H1 (cell line): ENCODE measurements around the gene VDAC2. TPM values are rescaled to one million over a fixed set of nuclear protein-coding genes. Genes with fewer than 3 reads are reported as not detected.
A peak's percentile ranks its signal among the peaks of the same experiment; 100 is the strongest.

Experiments used
- CTCF ChIA-PET: fragments of 300-600 bp; sonication (Branson Sonifier 250); formaldehyde crosslinking; loops from one replicate; lab custom pipeline; 2021; ENCODE audit not compliant: partially characterized antibody; lab: Charles Lee
- POLR2A ChIA-PET: fragments of 300-600 bp; sonication (Branson Sonifier 250); formaldehyde crosslinking; loops from one replicate; lab custom pipeline; 2021; ENCODE audit warnings: inconsistent platforms; ENCODE audit not compliant: partially characterized antibody; lab: Charles Lee
- DNase-seq, 2 experiments: peaks; one replicate each; pipeline versions ENCODE4 v3.0.0 to v3.0.0-alpha.2; 2010 to 2022; ENCODE audit warnings: low spot score in 2 of 2, low read depth in 1 of 2, mixed read lengths in 1 of 2
- FAIRE-seq: peaks from 2 replicates; lab custom pipeline; 2011; peaks lifted over from hg19 to GRCh38; lab: Jason Lieb, UNC
- H2AFZ ChIP-seq: 2 replicates; pipeline ENCODE4 v1.8.1; 2012; ENCODE audit warnings: low read length, inconsistent platforms
- H2AK5ac ChIP-seq: 2 replicates; pipeline ENCODE4 v1.6.1; 2013; ENCODE audit warnings: low read depth, low read length
- H2BK120ac ChIP-seq: replicated peaks from 2 replicates; pipeline ENCODE3; 2013; ENCODE audit warnings: low read depth, low read length, inconsistent platforms
- H2BK12ac ChIP-seq: 2 replicates; pipeline ENCODE4 v1.6.1; 2013; ENCODE audit warnings: low read depth, low read length
- H2BK15ac ChIP-seq: 2 replicates; pipeline ENCODE4 v1.6.1; 2013; ENCODE audit warnings: low read length
- H2BK20ac ChIP-seq: 2 replicates; pipeline ENCODE4 v1.6.1; 2013; ENCODE audit warnings: low read length
- H2BK5ac ChIP-seq: 2 replicates; pipeline ENCODE4 v1.6.1; 2013; ENCODE audit warnings: low read depth, low read length
- H3K14ac ChIP-seq: 2 replicates; pipeline ENCODE4 v1.6.1; 2013; ENCODE audit warnings: inconsistent platforms; ENCODE audit not compliant: insufficient read length
- H3K18ac ChIP-seq: 2 replicates; pipeline ENCODE4 v1.6.1; 2013; ENCODE audit warnings: low read length; ENCODE audit errors: extremely low read depth
- H3K23ac ChIP-seq: 2 replicates; pipeline ENCODE4 v1.6.1; 2013; ENCODE audit warnings: inconsistent platforms; ENCODE audit not compliant: insufficient read length
- H3K23me2 ChIP-seq: 2 replicates; pipeline ENCODE4 v1.6.1; 2013; ENCODE audit warnings: low read depth, low read length
- H3K27ac ChIP-seq: 2 replicates; pipeline ENCODE4 v1.6.1; 2011; ENCODE audit warnings: low read depth, low read length, inconsistent platforms
- H3K27me3 ChIP-seq, 4 experiments: replicated peaks in 1 of 4; 1 replicate in 1 of 4; 2 replicates in 3 of 4; pipeline versions ENCODE4 v1.6.1 to v1.8.1; 2011 to 2013; ENCODE audit warnings: low read length in 3 of 4, mild to moderate bottlenecking in 3 of 4, inconsistent platforms in 2 of 4, mixed read lengths in 2 of 4, moderate library complexity in 1 of 4; ENCODE audit not compliant: control insufficient read depth in 3 of 4, insufficient read depth in 3 of 4; ENCODE audit errors: extremely low read depth in 1 of 4
- H3K36me3 ChIP-seq, 4 experiments: 2 replicates each; pipeline versions ENCODE4 v1.6.1 to v1.8.1; 2011 to 2013; ENCODE audit warnings: mild to moderate bottlenecking in 4 of 4, low read length in 3 of 4, moderate library complexity in 2 of 4, control low read depth in 1 of 4, inconsistent platforms in 1 of 4; ENCODE audit not compliant: insufficient read depth in 4 of 4, control insufficient read depth in 2 of 4
- H3K4ac ChIP-seq: replicated peaks from 2 replicates; pipeline ENCODE3; 2013; ENCODE audit warnings: low read length, low read depth, mixed read lengths, inconsistent platforms; ENCODE audit not compliant: insufficient read length
- H3K4me1 ChIP-seq, 4 experiments: replicated peaks in 1 of 4; 1 replicate in 1 of 4; 2 replicates in 3 of 4; pipeline versions ENCODE4 v1.6.1 to v1.8.1; 2011 to 2013; ENCODE audit warnings: low read length in 3 of 4, inconsistent platforms in 2 of 4, mixed read lengths in 1 of 4; ENCODE audit not compliant: insufficient read depth in 4 of 4, control insufficient read depth in 3 of 4
- H3K4me2 ChIP-seq, 2 experiments: 2 replicates each; pipeline versions ENCODE4 v1.6.1 to v1.8.1; 2011 to 2013; ENCODE audit warnings: low read depth in 2 of 2, low read length in 2 of 2, control low read depth in 1 of 2, inconsistent platforms in 1 of 2, mild to moderate bottlenecking in 1 of 2; ENCODE audit not compliant: insufficient read depth in 1 of 2
- H3K4me3 ChIP-seq, 4 experiments: fragments of 200-600, 300-600 bp in 1 of 4; sonication (generic), shearing (Covaris generic), sonication (Bioruptor Twin) in 1 of 4; 2 replicates each; pipeline versions ENCODE4 v1.5.1 to v1.8.1; 2011 to 2016; ENCODE audit warnings: low read length in 4 of 4, low read depth in 3 of 4, control low read depth in 2 of 4, inconsistent platforms in 2 of 4, mild to moderate bottlenecking in 2 of 4, mixed read lengths in 1 of 4, moderate library complexity in 1 of 4; ENCODE audit not compliant: insufficient read depth in 2 of 4; ENCODE audit errors: extremely low read depth in 1 of 4
- H3K56ac ChIP-seq: replicated peaks from 2 replicates; pipeline ENCODE3; 2013; ENCODE audit warnings: low read depth, mild to moderate bottlenecking, mixed read lengths, low read length, inconsistent platforms; ENCODE audit not compliant: insufficient read length
- H3K79me1 ChIP-seq: 2 replicates; pipeline ENCODE4 v1.6.1; 2013; ENCODE audit warnings: low read depth, low read length, control low read depth
- H3K79me2 ChIP-seq, 2 experiments: 2 replicates each; pipeline versions ENCODE4 v1.6.1 to v1.8.1; 2012 to 2013; ENCODE audit warnings: low read length in 2 of 2, mild to moderate bottlenecking in 2 of 2, inconsistent platforms in 1 of 2; ENCODE audit not compliant: insufficient read depth in 2 of 2, control insufficient read depth in 1 of 2
- H3K9ac ChIP-seq, 4 experiments: replicated peaks in 1 of 4; 1 replicate in 1 of 4; 2 replicates in 3 of 4; pipeline versions ENCODE4 v1.6.1 to v1.8.1; 2011 to 2013; ENCODE audit warnings: low read depth in 3 of 4, low read length in 3 of 4, control low read depth in 2 of 4, mild to moderate bottlenecking in 2 of 4, moderate library complexity in 2 of 4, inconsistent platforms in 1 of 4; ENCODE audit errors: extremely low read depth in 1 of 4
- H3K9me3 ChIP-seq, 2 experiments: 2 replicates each; pipeline versions ENCODE4 v1.6.1 to v1.8.1; 2012 to 2013; ENCODE audit warnings: mild to moderate bottlenecking in 2 of 2, moderate library complexity in 2 of 2, control low read depth in 1 of 2, inconsistent platforms in 1 of 2, low read depth in 1 of 2, low read length in 1 of 2, mixed read lengths in 1 of 2; ENCODE audit not compliant: insufficient read depth in 2 of 2
- H4K20me1 ChIP-seq, 2 experiments: replicated peaks in 1 of 2; 2 replicates each; pipeline versions ENCODE3 to v1.8.1; 2011 to 2013; ENCODE audit warnings: inconsistent platforms in 2 of 2, low read length in 2 of 2, mild to moderate bottlenecking in 1 of 2; ENCODE audit not compliant: insufficient read depth in 2 of 2, control insufficient read depth in 1 of 2
- H4K5ac ChIP-seq: 2 replicates; pipeline ENCODE4 v1.6.1; 2013; ENCODE audit warnings: low read length, low read depth, mixed read lengths, inconsistent platforms; ENCODE audit not compliant: insufficient read length
- H4K8ac ChIP-seq: 2 replicates; pipeline ENCODE4 v1.8.0; 2013; ENCODE audit warnings: mild to moderate bottlenecking, moderate library complexity, low read length, inconsistent platforms; ENCODE audit not compliant: insufficient read depth; ENCODE audit errors: extremely low read depth
- H4K91ac ChIP-seq: replicated peaks from 2 replicates; pipeline ENCODE3; 2013; ENCODE audit warnings: low read length, mixed read lengths, inconsistent platforms; ENCODE audit not compliant: insufficient read length
- CBX5 ChIP-seq: fragments of 300-800, 300-1000 bp; sonication (generic); IDR thresholded peaks from 2 replicates; pipeline ENCODE4 v1.7.1; 2016; ENCODE audit warnings: antibody characterized with exemption, low read length, low read depth
- CHD1 ChIP-seq: IDR thresholded peaks from 2 replicates; pipeline ENCODE4 v1.6.1; 2012; ENCODE audit warnings: low read depth, low read length, improper control_type of control experiment
- HDAC6 ChIP-seq: IDR thresholded peaks from one replicate; pipeline ENCODE4 v1.7.1; 2012; ENCODE audit warnings: low read depth, mild to moderate bottlenecking, inconsistent platforms, low read length, moderate library complexity
- KDM4A ChIP-seq: IDR thresholded peaks from one replicate; pipeline ENCODE4 v1.7.1; 2012; ENCODE audit warnings: low read depth, mild to moderate bottlenecking, moderate library complexity, low read length, inconsistent platforms; ENCODE audit not compliant: severe bottlenecking
- RNF2 ChIP-seq: fragments of 200-900, 300-1000 bp; sonication (generic); IDR thresholded peaks from 2 replicates; pipeline ENCODE4 v1.7.1; 2016; ENCODE audit warnings: borderline replicate concordance, low read depth, mild to moderate bottlenecking, antibody characterized with exemption, low read length; ENCODE audit not compliant: poor library complexity, severe bottlenecking; ENCODE audit errors: missing control alignments
- RXRA ChIP-seq: IDR thresholded peaks from 2 replicates; pipeline ENCODE4 v1.6.1; 2011; ENCODE audit warnings: low read depth, mild to moderate bottlenecking, low read length, moderate library complexity; ENCODE audit not compliant: insufficient read depth
- WGBS, 2 experiments: shearing (Covaris generic) in 1 of 2; methylation state at CpG; one replicate each; pipeline versions ENCODE4 v1.1.6 to v1.1.7; 2013 to 2015; ENCODE audit warnings: low lambda C conversion rate in 2 of 2, mixed read lengths in 2 of 2, inconsistent platforms in 1 of 2, low coverage in 1 of 2, missing lambda C conversion rate in 1 of 2; ENCODE audit not compliant: insufficient replicate concordance in 2 of 2, insufficient coverage in 1 of 2, insufficient read length in 1 of 2; ENCODE audit errors: extremely low coverage in 1 of 2, missing lambda C conversion rate in 1 of 2; 5-methylcytosine and 5-hydroxymethylcytosine counted together
- long read RNA-seq, 2 experiments: library from RNA in 1 of 2; library from capped mRNA in 1 of 2; stranded (forward); transcript quantifications; one replicate each; pipeline ENCODE4 v2.0.0, GENCODE V29; 2021; ENCODE audit warnings: inconsistent platforms in 1 of 2
- polyA minus RNA-seq, 3 experiments: library from RNA; depleted of rRNA, polyadenylated mRNA; stranded (reverse); fragments of >200 nt; gene quantifications; 1 replicate in 2 of 3; 2 replicates in 1 of 3; pipeline ENCODE4 v1.2.3, GENCODE V29; 2011
- polyA plus RNA-seq, 7 experiments: library from polyadenylated mRNA; depleted of rRNA in 3 of 7; stranded (reverse) in 5 of 7; unstranded in 2 of 7; fragments of >200 nt in 5 of 7; fragments of 200-250 nt in 2 of 7; gene quantifications; 1 replicate in 5 of 7; 2 replicates in 1 of 7; 4 replicates in 1 of 7; pipeline versions ENCODE4 v1.2.1 to v1.2.3, GENCODE V29; 2011 to 2013; ENCODE audit warnings: missing spikeins in 2 of 7, mixed read lengths in 2 of 7
- total RNA-seq: library from RNA; stranded (reverse); fragmentation: NEBNext Ultra II Directional; extraction: Animal tissue kit (Norgen Biotek cat#: 25700); gene quantifications from 2 replicates; pipeline ENCODE4 v1.2.1, GENCODE V29; 2021

The VDAC2 gene
- 284 and 287 TPM in 2 replicates for total RNA-seq
- 61.8 and 89.8 TPM in 2 replicates for polyA plus RNA-seq (2011; rRNA removed)
- 96.8 TPM for polyA plus RNA-seq (2011; cell fraction: cytosol; rRNA removed)
- 39.8 TPM for polyA plus RNA-seq (2011; cell fraction: nucleus; rRNA removed)
- polyA plus RNA-seq (2012, experiment 1 of 2), result 219 to 342 TPM (median 230 TPM) in 4 replicates
- polyA plus RNA-seq (2012, experiment 2 of 2), result 112 TPM
- polyA plus RNA-seq (2013, experiment 1 of 2), result 194 TPM
- 189 TPM for polyA plus RNA-seq (2013, experiment 2 of 2)
- polyA minus RNA-seq (2011; rRNA and poly(A)+ RNA removed), result 57.0 and 61.8 TPM in 2 replicates
- 80.7 TPM for polyA minus RNA-seq (2011; cell fraction: cytosol; rRNA and poly(A)+ RNA removed)
- polyA minus RNA-seq (2011; cell fraction: nucleus; rRNA and poly(A)+ RNA removed), result 72.0 TPM
- long read RNA-seq, experiment 1, transcript VDAC2-207 (2 exons, 770 nt), result minor isoform, 5 of 452 reads
- long read RNA-seq, experiment 1, transcript VDAC2-203 (10 exons, 1,557 nt), result major isoform, 338 of 452 reads
- long read RNA-seq, experiment 1, partial matches to known transcripts, result 71 of 452 reads
- long read RNA-seq, experiment 1, other reads (novel, unspliced or antisense), result 38 of 452 reads
- long read RNA-seq, experiment 2, transcript VDAC2-203 (10 exons, 1,557 nt), result major isoform, 480 of 589 reads
- long read RNA-seq, experiment 2, partial matches to known transcripts, result 71 of 589 reads
- long read RNA-seq, experiment 2, other reads (novel, unspliced or antisense), result 38 of 589 reads

- Histone ChIP-seq H3K36me3 (peaks cover 5 to 36% (median 19%) of the 10 kb centered on the region in 4 experiments; a peak in 7 of 8 replicates), H3K14ac (no peak within 1 kb of the TSS), H2BK5ac (peak within 1 kb of the TSS; percentile 100), H2AFZ (peak within 1 kb of the TSS; percentile 43; the same call in 1 of the 2 replicates), H3K4me1 (peaks cover 5 to 20% (median 9%) of the 10 kb centered on the region in 4 experiments), H2BK15ac (peak within 1 kb of the TSS; percentile 100; the same call in 1 of the 2 replicates), H2BK120ac (peak within 1 kb of the TSS; percentile 97), H4K91ac (peak within 1 kb of the TSS; percentile 100), H2BK12ac (peak within 1 kb of the TSS; percentile 99), H3K23ac (no peak within 1 kb of the TSS), H3K27ac (peak within 1 kb of the TSS; percentile 100), H3K4ac (peak within 1 kb of the TSS; percentile 100), H2BK20ac (peak within 1 kb of the TSS; percentile 93; the same call in 1 of the 2 replicates), H4K20me1 (peaks cover 0 to 10% of the 10 kb centered on the region in 2 experiments), H3K9me3 (no peaks in the 10 kb centered on the region), H3K79me1 (peaks cover 2% of the 10 kb centered on the region; the same call in 1 of the 2 replicates), H3K56ac (peak within 1 kb of the TSS; percentile 99), H3K18ac (peak within 1 kb of the TSS; percentile 100), H3K79me2 (peaks cover 15 to 43% of the 10 kb centered on the region in 2 experiments), H2AK5ac (peak within 1 kb of the TSS; percentile 18; the same call in 1 of the 2 replicates), H3K27me3 (no peaks in the 10 kb centered on the region), H4K5ac (peak within 1 kb of the TSS; percentile 100), H4K8ac (peak within 1 kb of the TSS; percentile 100), H3K9ac (peak within 1 kb of the TSS; percentile 92 to 99 (median 94)), H3K23me2 (peaks cover 10% of the 10 kb centered on the region), H3K4me2 (peak within 1 kb of the TSS; percentile 81 to 92), H3K4me3 (peak within 1 kb of the TSS; percentile 94 to 100 (median 96))
- POLR2A ChIA-PET, result interaction anchor here (1.3 to 36.7 kb wide), 10 partner anchors 10 to 104 kb away, joined by 5 to 801 read pairs (median 18); partner anchors contain the start of gene COMTD1
- 1% methylated on average over 51 of the region's 80 CpGs; no CpG with 5 or more reads in 1 of the 2 experiments for WGBS, 2 experiments
- FAIRE-seq, result no peak
- DNase-seq, result peak in 1 of 2 experiments; percentile 95
- CTCF ChIA-PET, result interaction anchor here (0.6 to 11.0 kb wide), 10 partner anchors 9 to 983 kb away, joined by 3 to 128 read pairs (median 6); partner anchors contain the start of gene COMTD1
- TF ChIP-seq HDAC6, result no peak
- no peak for TF ChIP-seq CHD1
- no peak for TF ChIP-seq CBX5
- TF ChIP-seq RNF2, result no peak
- no peak for TF ChIP-seq RXRA
- peak; percentile 59 for TF ChIP-seq KDM4A
Measured at GRCh38 chr10:75210282-75211006, at the start of gene VDAC2. Gene VDAC2 (plus strand): TSS chr10:75210796. CDS start chr10:75211159, 363 bp downstream.
